IMR-90 (cell line): ENCODE data around the gene CD72.

Experiments used
- MXI1 ChIP-seq: IDR thresholded peaks from 2 replicates; pipeline ENCODE4 v1.6.1; 2012; ENCODE audit warnings: low read depth, mild to moderate bottlenecking, low read length, moderate library complexity, borderline replicate concordance
- POLR2A ChIP-seq: IDR thresholded peaks from 2 replicates; pipeline ENCODE4 v1.6.1; 2012; ENCODE audit warnings: mild to moderate bottlenecking, low read depth, low read length

DNA sequence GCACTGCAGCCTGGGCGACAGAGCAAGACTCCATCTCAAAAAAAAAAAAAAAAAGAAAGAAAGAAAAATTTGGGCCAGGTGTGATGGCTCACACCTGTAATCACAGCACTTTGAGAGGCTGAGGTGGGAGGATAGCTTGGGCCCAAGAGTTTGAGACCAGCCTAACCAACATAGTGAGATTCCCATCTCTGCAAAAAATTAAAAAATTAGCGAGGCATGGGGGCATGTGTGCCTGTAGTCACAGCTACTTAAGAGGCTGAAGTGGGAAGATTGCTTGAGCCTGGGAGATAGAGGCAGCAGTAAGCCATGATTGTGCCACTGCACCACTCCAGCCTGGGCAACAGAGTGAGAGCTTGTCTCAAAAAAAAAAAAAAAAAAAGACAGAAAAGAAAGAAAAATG is 35.4 kb upstream of the CD72 start:
- no peak for TF ChIP-seq POLR2A
- no peak for TF ChIP-seq MXI1
